H9 (cell line): ENCODE results near the gene TFPI. TPM values are rescaled to one million over a fixed set of nuclear protein-coding genes. Genes with fewer than 3 reads are reported as not detected.

Experiments
- DNase-seq: peaks from one replicate; pipeline ENCODE4 v3.0.0-alpha.2; 2017
- H2AFZ ChIP-seq: one replicate; pipeline ENCODE4 v1.6.1; 2013; ENCODE audit warnings: mild to moderate bottlenecking, low read length, control low read depth, moderate library complexity
- H2AK5ac ChIP-seq: 2 replicates; pipeline ENCODE4 v1.6.1; 2013; ENCODE audit warnings: low read length, control low read depth, mixed read lengths; ENCODE audit not compliant: insufficient read length
- H2BK120ac ChIP-seq: one replicate; pipeline ENCODE4 v1.6.1; 2013; ENCODE audit warnings: low read depth, mild to moderate bottlenecking, low read length, control low read depth, inconsistent platforms; ENCODE audit not compliant: poor library complexity, severe bottlenecking
- H2BK12ac ChIP-seq: 2 replicates; pipeline ENCODE4 v1.6.1; 2013; ENCODE audit warnings: low read length, control low read depth, mixed read lengths, low read depth; ENCODE audit not compliant: insufficient read length
- H2BK15ac ChIP-seq: 2 replicates; pipeline ENCODE4 v1.6.1; 2013; ENCODE audit warnings: low read depth, low read length, control low read depth
- H2BK20ac ChIP-seq: one replicate; pipeline ENCODE4 v1.6.1; 2013; ENCODE audit warnings: low read depth, mild to moderate bottlenecking, low read length, control low read depth, inconsistent platforms; ENCODE audit not compliant: poor library complexity, severe bottlenecking
- H2BK5ac ChIP-seq: 2 replicates; pipeline ENCODE4 v1.6.1; 2013; ENCODE audit warnings: low read length, control low read depth, mixed read lengths; ENCODE audit not compliant: insufficient read length
- H3K14ac ChIP-seq: 2 replicates; pipeline ENCODE4 v1.6.1; 2013; ENCODE audit warnings: low read length, control low read depth; ENCODE audit not compliant: insufficient read depth
- H3K18ac ChIP-seq: 2 replicates; pipeline ENCODE4 v1.6.1; 2013; ENCODE audit warnings: low read depth, mild to moderate bottlenecking, mixed read lengths, low read length, control low read depth; ENCODE audit not compliant: insufficient read length
- H3K23ac ChIP-seq: 2 replicates; pipeline ENCODE4 v1.6.1; 2013; ENCODE audit warnings: low read length, control low read depth, mixed read lengths, low read depth; ENCODE audit not compliant: insufficient read length
- H3K23me2 ChIP-seq: 2 replicates; pipeline ENCODE4 v1.6.1; 2013; ENCODE audit warnings: low read depth, mild to moderate bottlenecking, mixed read lengths, low read length, control low read depth; ENCODE audit not compliant: insufficient read length, poor library complexity, severe bottlenecking
- H3K27ac ChIP-seq: 2 replicates; pipeline ENCODE4 v1.5.1; 2013; ENCODE audit warnings: low read length, control low read depth, mixed read lengths, low read depth; ENCODE audit not compliant: insufficient read length
- H3K27me3 ChIP-seq: 2 replicates; pipeline ENCODE4 v1.6.1; 2013; ENCODE audit warnings: low read length, control low read depth, inconsistent platforms; ENCODE audit not compliant: insufficient read depth
- H3K4ac ChIP-seq: 2 replicates; pipeline ENCODE4 v1.6.1; 2013; ENCODE audit warnings: low read depth, mild to moderate bottlenecking, control low read depth, inconsistent platforms, low read length, moderate library complexity
- H3K4me1 ChIP-seq: 2 replicates; pipeline ENCODE4 v1.6.1; 2013; ENCODE audit warnings: low read length, control low read depth, inconsistent platforms; ENCODE audit not compliant: insufficient read depth
- H3K4me2 ChIP-seq: 2 replicates; pipeline ENCODE4 v1.6.1; 2013; ENCODE audit warnings: low read length, control low read depth, mixed read lengths; ENCODE audit not compliant: insufficient read length, insufficient read depth
- H3K56ac ChIP-seq: 2 replicates; pipeline ENCODE4 v1.6.1; 2013; ENCODE audit warnings: low read depth, mild to moderate bottlenecking, mixed read lengths, low read length, control low read depth; ENCODE audit not compliant: insufficient read length
- H3K79me1 ChIP-seq: 2 replicates; pipeline ENCODE4 v1.6.1; 2013; ENCODE audit warnings: low read depth, mild to moderate bottlenecking, moderate library complexity, low read length, control low read depth, inconsistent platforms; ENCODE audit not compliant: insufficient read depth, poor library complexity, severe bottlenecking
- H3K79me2 ChIP-seq: 2 replicates; pipeline ENCODE4 v1.6.1; 2013; ENCODE audit warnings: low read length, control low read depth, inconsistent platforms; ENCODE audit not compliant: insufficient read depth
- H3K9ac ChIP-seq: 2 replicates; pipeline ENCODE4 v1.6.1; 2013; ENCODE audit warnings: low read length, control low read depth, mixed read lengths; ENCODE audit not compliant: insufficient read length; ENCODE audit errors: extremely low read depth
- H3K9me3 ChIP-seq: one replicate; pipeline ENCODE4 v1.6.1; 2013; ENCODE audit warnings: low read depth, low read length, inconsistent platforms; ENCODE audit not compliant: control insufficient read depth
- H3T11ph ChIP-seq: one replicate; pipeline ENCODE4 v1.6.1; 2013; ENCODE audit warnings: mild to moderate bottlenecking, low read length, control low read depth, inconsistent platforms
- H4K20me1 ChIP-seq: one replicate; pipeline ENCODE4 v1.6.1; 2013; ENCODE audit not compliant: control insufficient read depth, insufficient read length, insufficient read depth
- H4K5ac ChIP-seq: 2 replicates; pipeline ENCODE4 v1.6.1; 2013; ENCODE audit warnings: low read depth, mild to moderate bottlenecking, mixed read lengths, low read length, control low read depth; ENCODE audit not compliant: insufficient read length
- H4K8ac ChIP-seq: replicated peaks from 2 replicates; pipeline ENCODE4 v1.6.1; 2013; ENCODE audit warnings: low read length, control low read depth, mixed read lengths, low read depth; ENCODE audit not compliant: insufficient read length
- H4K91ac ChIP-seq: 2 replicates; pipeline ENCODE4 v1.6.1; 2013; ENCODE audit warnings: low read depth, mild to moderate bottlenecking, moderate library complexity, mixed read lengths, low read length, control low read depth; ENCODE audit not compliant: insufficient read length
- H3K27ac Mint-ChIP-seq, 3 experiments: 2 replicates in 2 of 3; 3 replicates in 1 of 3; pipeline ENCODE4 v1.8.0; 2020 to 2021; ENCODE audit warnings: mixed read lengths in 3 of 3, mild to moderate bottlenecking in 1 of 3, moderate library complexity in 1 of 3
- H3K27me3 Mint-ChIP-seq: 2 replicates; pipeline ENCODE4 v1.8.0; 2021; ENCODE audit warnings: low read depth, mild to moderate bottlenecking, moderate library complexity, mixed read lengths
- H3K36me3 Mint-ChIP-seq, 3 experiments: 2 replicates in 2 of 3; 3 replicates in 1 of 3; pipeline ENCODE4 v1.8.0; 2020 to 2021; ENCODE audit warnings: low read depth in 3 of 3, mixed read lengths in 3 of 3; ENCODE audit not compliant: insufficient read depth in 1 of 3
- H3K4me1 Mint-ChIP-seq, 2 experiments: 2 replicates each; pipeline ENCODE4 v1.8.0; 2020; ENCODE audit warnings: mixed read lengths in 2 of 2
- H3K4me3 Mint-ChIP-seq, 2 experiments: 2 replicates in 1 of 2; 3 replicates in 1 of 2; pipeline ENCODE4 v1.8.0; 2020 to 2021; ENCODE audit warnings: mild to moderate bottlenecking in 2 of 2, mixed read lengths in 2 of 2, moderate library complexity in 1 of 2
- H3K9me3 Mint-ChIP-seq, 2 experiments: 2 replicates in 1 of 2; 3 replicates in 1 of 2; pipeline ENCODE4 v1.8.0; 2020; ENCODE audit warnings: mild to moderate bottlenecking in 2 of 2, mixed read lengths in 2 of 2, moderate library complexity in 1 of 2
- CTCF ChIP-seq: fragments of 200-600 bp; sonication (generic); conservative IDR thresholded peaks from 3 replicates; pipeline ENCODE4 v1.8.0; 2021; ENCODE audit warnings: antibody characterized with exemption, mild to moderate bottlenecking
- total RNA-seq: library from RNA; stranded (reverse); gene quantifications from 2 replicates; pipeline ENCODE4 v1.2.1, GENCODE V29; 2021

The TFPI gene
- total RNA-seq, 1 experiment from 2014 or later: 5.8 TPM

- no peaks in the 10 kb centered on the region for H3K4me1 ChIP-seq
- no peak overlapping the region for H2BK20ac ChIP-seq
- H3K79me2 ChIP-seq: no peaks in the 10 kb centered on the region
- TF ChIP-seq CTCF: no peak
- no peak overlapping the region for H3K9ac ChIP-seq
- no peak overlapping the region for H4K5ac ChIP-seq
- H3K23ac ChIP-seq: no peak overlapping the region
- H2AFZ ChIP-seq: no peak overlapping the region
- H2BK15ac ChIP-seq: no peak overlapping the region
- 0 out of 4 replicates have a peak, but pooled peaks cover 0 to 3% of the 10 kb centered on the region in 2 experiments for H3K4me1 Mint-ChIP-seq
- no peak overlapping the region for H2AK5ac ChIP-seq
- no peak overlapping the region for H2BK120ac ChIP-seq
- no peak overlapping the region for H3K4me3 Mint-ChIP-seq
- no peak overlapping the region for H3K4ac ChIP-seq
- H4K20me1 ChIP-seq: no peaks in the 10 kb centered on the region
- H2BK12ac ChIP-seq: no peak overlapping the region
- 0 out of 7 replicates have a peak overlapping the region, but pooled peaks of 1 of the 3 experiments have one; percentile 6 for H3K27ac Mint-ChIP-seq
- no peaks in the 10 kb centered on the region for H3K23me2 ChIP-seq
- no peak overlapping the region for H3K56ac ChIP-seq
- H4K91ac ChIP-seq: no peak overlapping the region
- no peak overlapping the region for H3K18ac ChIP-seq
- no peaks in the 10 kb centered on the region for H3K27me3 ChIP-seq
- no peaks in the 10 kb centered on the region for H3K9me3 Mint-ChIP-seq
- H3K27ac ChIP-seq: no peak overlapping the region
- no peak for DNase-seq
- H3K79me1 ChIP-seq: no peaks in the 10 kb centered on the region
- no peak overlapping the region for H3K14ac ChIP-seq
- no peaks in the 10 kb centered on the region for H3K27me3 Mint-ChIP-seq
- no peak overlapping the region for H3K4me2 ChIP-seq
- no peak overlapping the region for H3T11ph ChIP-seq
- no peaks in the 10 kb centered on the region for H3K9me3 ChIP-seq
- no peak overlapping the region for H2BK5ac ChIP-seq
- H4K8ac ChIP-seq: no peak overlapping the region
- H3K36me3 Mint-ChIP-seq: no peaks in the 10 kb centered on the region
Observed at GRCh38 chr2:187429989-187430388, 124.2 kb downstream of the TFPI start.
